GM21390 (cell line): ENCODE data around the gene RFWD3.
"Not testable (repeated sequence)": the region's sequence is repeated elsewhere in the genome, so short reads cannot be mapped to it uniquely, and the experiment has no call there.

Experiments used
- ATAC-seq: cut with Tn5 transposase; IDR thresholded peaks from one replicate; pipeline ENCODE4 v1.9.1; 2021; ENCODE audit not compliant: unreplicated experiment

RFWD3 gene

DNA sequence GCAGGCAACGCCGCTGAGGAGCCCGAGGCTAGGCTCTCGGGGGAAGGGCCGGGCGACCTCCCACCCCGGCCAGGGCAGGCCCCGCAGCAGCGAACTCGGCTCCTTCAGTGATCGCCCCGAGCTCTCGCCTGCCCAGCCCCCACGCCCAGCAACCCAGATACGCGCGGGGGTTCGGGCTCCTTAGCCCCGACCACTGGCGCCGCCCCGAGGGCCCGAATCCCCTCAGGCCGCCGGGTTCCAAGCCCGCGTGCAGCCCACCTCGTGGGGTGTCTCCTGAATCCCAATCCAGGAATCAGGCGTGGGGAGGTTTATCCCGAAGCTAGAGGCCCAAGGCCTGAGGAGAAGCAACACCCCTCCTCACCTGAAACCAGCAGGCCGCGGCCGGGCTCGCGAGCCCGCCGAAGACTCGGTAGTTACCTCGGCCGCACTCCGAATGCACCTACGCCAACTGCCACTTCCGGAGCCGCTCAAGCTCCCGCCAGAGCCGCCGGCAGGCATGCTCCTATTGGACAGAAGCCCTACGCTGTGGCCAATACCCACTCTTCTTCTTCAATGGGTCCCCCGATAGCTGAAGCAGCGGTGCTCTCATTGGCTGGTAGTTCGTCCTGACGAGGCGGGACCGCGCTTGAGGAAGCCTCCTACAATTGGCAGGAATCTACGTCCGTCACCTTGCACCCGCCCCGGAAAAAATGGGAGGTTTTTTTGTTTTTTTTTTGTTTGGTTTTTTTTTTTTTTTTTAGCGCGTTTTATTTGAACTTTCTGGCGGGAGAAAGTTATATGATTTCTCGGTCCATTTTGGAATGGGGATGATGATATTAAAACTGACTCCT, at the start of gene RFWD3:
RFWD3 (minus strand) TSS at position 453 of the 830 bp plus-strand sequence. CDS start 5,428 bp downstream, outside the sequence.
- ATAC-seq = peak; percentile 100

DNA sequence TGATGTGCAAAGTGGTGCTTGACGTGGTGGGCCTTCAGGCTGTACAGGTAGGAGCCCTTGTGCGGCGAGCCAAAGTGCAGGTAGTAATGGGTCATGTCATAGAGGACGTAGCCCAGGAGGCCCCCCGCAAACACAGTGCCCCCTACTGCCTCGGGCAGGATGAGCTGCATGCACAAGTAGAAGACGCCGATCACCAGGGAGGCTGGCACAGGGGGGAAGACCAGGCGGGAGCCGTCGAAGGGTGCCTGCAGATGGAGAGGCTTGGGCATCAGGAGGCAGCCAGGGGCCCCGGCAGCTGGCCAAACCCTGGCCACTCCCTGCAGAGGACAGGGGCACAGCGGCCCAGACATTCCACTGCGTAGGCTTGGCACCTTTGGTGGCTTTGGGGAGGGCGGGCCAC, 49.7 kb upstream of the RFWD3 start:
- no peak for ATAC-seq

GRCh38 chr16:74713876-74714275, 47.2 kb upstream of the RFWD3 start:
- no peak for ATAC-seq

GRCh38 chr16:74713325-74713724, 46.6 kb upstream of the RFWD3 start:
- no peak for ATAC-seq

- ATAC-seq = no peak
These were observed 45.3 kb upstream of the RFWD3 start for GRCh38 chr16:74711938-74712337.

DNA sequence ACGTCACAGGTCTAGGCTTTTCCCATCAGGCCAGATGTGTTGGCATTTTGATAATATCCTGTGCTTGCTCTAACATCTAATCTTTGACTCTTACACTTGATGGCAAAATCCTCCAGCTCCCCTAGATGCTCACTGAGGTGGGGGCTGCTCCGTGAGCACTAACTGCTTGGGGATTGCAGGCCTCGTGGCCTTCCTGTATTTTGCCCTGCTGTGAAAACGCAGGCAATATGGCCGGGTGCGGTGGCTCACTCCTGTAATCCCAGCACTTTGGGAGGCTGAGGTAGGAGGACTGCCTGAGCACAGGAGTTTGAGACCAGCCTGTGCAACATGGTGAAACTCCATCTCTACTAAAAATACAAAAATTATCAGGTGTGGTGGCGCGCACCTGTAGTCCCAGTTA, 43.7 kb upstream of the RFWD3 start:
- ATAC-seq = no peak

DNA sequence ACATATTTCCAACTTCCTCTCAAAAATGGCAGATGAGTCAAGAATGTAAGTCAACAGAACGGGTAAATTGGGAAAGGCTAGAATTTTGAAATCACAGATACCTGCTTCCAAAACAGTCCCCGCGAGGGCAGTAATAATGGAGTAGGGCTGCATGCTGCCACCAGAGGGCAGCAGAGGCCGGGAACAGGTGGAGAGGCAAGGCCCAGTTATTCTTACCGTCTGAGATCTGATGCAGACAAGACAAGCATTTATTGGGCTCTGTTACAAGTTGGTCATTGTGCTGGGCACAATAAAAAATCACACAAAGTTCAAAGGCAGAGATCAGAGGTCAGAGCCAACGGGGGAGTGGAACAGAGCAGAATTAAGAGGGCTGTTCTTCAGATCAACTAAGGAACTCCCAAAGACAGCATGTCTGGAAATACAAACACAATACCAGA, 42.8 kb upstream of the RFWD3 start:
- peak; percentile 89 for ATAC-seq

DNA sequence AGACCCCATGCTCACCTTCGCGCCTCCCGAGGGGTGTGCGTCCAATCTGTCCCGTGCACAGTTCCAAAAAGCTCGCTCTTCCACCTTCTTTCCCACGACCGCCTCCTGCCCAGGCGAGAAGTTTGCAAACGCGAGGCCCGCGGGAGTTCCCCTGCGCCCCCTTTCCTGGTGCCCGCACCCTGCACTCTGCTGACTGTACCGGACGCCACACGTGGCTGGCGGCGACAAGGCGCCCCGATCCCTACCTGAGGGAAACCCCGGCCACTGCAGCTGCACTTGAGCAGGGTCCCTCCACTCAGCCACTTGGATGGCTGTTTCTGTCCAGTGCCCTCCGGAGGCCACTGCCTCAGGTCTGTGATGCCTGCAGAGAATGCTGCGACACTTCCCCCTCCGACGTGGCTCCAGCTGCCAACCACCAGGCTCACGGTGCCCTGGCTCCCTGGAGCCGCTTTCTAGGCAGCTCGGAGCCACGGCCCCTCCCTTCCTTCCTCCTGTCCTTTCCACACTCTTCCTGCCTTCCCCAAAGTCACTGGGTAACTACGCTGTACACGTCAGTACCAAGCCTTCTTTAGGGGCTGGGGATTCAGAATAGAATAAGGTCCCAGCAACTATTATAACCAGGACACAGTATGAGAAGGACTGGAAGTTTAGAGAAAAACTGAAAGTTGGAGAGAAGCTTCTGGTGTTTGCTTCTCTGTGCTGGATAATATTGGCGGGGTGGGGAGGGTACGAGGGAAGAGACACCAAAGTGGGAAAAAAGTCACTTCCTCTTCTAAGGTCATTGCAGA, 34.0 kb upstream of the RFWD3 start, which contains the start of gene MLKL:
MLKL (minus strand) TSS at position 425 of the 788 bp plus-strand sequence. CDS start 5,105 bp downstream, outside the sequence.
- peak; percentile 48 for ATAC-seq

GRCh38 chr16:74700116-74700437, 33.4 kb upstream of the RFWD3 start:
- no peak for ATAC-seq

GRCh38 chr16:74699666-74700065, 33.0 kb upstream of the RFWD3 start:
- no peak for ATAC-seq

GRCh38 chr16:74698222-74698621, 31.5 kb upstream of the RFWD3 start:
- ATAC-seq = no peak

- ATAC-seq = peak; percentile 85
These were observed 29.1 kb upstream of the RFWD3 start for GRCh38 chr16:74695450-74696422.

DNA sequence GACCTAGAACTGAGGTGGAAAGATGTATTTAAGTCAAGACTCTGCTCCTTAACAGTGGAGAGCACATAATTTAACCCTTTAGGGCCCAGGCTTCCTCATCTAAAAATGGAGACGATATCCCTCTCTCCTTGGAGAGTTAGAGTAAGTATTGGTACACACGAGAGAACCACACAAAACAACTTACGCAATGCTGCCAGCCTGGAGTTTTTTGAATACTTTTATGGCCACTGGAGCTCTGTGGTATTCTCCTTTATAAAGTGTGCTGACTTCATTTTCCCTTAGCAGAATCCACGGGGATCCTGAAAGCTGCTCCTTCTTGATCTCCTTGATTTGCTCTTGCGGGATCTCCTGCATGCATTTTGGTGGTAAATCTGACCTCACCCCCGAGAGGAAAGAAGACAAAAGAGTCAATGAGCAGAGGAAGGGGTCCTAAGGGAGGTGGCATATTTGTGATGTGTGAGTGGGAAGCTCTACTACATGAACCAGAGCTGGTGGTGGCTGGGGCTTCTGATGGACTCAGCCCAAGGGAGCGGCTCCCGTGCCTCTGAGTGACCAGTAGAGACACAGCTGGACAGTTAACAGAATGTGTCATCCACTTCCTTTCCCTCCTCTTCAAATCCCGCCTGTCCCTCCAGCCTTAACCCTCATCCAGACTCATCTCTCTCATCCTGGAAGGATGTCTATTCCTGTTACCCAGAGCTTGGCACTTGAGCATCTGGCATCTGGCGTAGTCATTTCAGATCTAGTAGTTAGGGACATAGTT, 24.6 kb upstream of the RFWD3 start:
- ATAC-seq = no peak

DNA sequence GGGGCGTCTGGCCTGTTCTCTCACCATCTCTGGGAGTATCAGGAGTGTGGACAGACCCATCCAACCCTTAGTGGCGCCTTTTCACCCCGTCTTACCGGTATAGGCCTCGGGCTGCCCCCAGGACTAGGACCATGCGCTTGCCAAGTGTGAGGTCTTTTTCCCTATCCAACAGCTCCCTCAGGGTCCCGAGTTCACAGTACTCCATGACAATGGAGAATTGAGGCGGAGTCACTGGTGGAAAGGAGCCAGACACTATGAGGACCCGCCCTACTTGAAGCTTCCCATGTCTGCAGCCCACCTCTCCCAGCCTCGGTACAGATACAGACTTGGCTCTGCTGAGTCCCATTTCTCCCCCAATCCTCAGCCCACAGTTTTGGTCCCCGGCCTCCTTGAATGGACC, 15.9 kb upstream of the RFWD3 start:
- no peak for ATAC-seq

GRCh38 chr16:74680681-74681080, 14.0 kb upstream of the RFWD3 start:
- no peak for ATAC-seq

DNA sequence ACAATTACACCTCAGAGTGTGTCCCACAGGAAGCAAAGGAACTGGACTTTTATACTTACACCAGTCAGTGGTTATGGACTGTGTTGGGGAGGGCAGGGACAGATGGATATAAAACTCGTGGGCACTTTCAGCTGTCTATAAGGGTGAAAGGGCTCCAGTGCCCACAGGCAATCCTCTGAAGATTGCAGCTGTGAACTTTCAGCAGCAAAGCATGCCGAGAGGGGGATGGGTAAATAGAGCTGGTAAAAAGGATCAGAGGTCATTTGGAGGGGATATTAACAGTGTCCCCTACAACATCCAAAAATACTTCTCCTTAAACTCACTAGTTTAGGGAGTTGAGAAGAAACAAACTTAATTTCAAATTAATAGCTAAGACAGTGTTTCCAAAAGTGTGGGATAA, 13.3 kb upstream of the RFWD3 start:
- no peak for ATAC-seq

DNA sequence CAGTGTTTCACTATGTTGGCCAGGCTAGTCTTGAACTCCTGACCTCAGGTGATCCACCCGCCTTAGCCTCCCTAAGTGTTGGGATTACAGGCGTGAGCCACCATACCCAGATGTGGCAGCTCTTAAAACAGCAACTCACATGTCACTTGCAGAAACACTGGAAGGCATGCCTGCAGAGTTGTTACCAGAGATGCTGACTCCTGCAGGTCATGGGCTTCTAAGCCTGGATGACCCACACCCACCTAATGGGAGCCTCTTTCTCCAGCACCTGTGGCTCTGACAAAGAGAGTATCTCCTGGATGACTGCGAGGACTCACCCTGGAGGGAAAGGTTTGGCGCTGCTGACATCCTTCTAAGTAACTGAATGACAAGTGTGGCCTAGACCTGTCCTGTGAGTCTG, 11.2 kb upstream of the RFWD3 start:
- no peak for ATAC-seq

DNA sequence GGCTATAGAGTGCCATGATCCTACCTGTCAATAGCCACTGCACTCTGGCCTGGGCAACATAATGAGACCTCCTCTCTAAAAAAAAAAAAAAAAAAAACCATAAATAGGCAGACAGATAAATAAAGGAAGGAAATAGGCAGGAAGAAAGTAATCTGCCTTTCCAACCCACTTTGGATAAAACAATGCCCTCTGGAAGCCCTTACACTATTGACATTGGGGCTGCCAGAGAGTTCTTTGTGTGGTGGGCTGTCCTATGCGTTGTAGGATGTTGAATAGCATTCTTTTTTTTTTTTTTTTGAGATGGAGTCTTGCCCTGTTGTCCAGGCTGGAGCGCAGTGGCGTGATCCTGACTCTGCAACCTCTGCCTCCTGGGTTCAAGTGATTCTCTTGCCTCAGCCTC, 7.2 kb upstream of the RFWD3 start:
- ATAC-seq = no peak

GRCh38 chr16:74668877-74669276, 2.2 kb upstream of the RFWD3 start:
- ATAC-seq = not testable (repeated sequence)

DNA sequence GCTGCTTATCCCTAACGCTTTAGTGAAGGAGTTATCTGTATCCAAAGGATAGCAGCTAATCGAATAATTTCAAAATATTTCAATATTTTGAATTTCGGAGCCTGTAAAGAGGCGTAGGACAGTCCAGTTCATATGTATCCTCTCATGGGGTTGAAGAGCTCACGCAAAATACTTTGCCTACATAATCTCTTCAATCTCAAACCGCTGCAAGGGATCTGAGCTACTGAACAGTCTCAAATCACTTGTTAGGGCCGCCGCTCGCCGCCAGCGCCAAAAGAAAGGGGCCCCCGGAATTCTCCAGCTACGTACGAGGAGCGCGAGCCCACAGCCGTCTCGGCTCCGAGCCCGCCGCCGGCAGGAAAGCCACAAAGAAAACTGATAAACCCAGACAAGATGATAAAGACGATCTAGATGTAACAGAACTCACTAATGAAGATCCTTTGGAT, 601 bp upstream of the RFWD3 start:
- ATAC-seq = no peak
